Loucy (cell line): Measurements from ENCODE around the gene SPRR1A.

Experiments
- EZH2phosphoT487 ChIP-seq: fragments of 200-600 bp; IDR thresholded peaks from 2 replicates; pipeline ENCODE4 v1.6.1; 2018; ENCODE audit warnings: antibody characterized with exemption, mild to moderate bottlenecking, moderate library complexity, borderline replicate concordance
- TF ChIP-seq, protein P1 (sequence below): fragments of 200-600 bp; sonication (generic); conservative IDR thresholded peaks from 2 replicates; pipeline ENCODE4 v1.5.1; 2014; ENCODE audit warnings: mild to moderate bottlenecking, antibody characterized with exemption, low read length

DNA sequence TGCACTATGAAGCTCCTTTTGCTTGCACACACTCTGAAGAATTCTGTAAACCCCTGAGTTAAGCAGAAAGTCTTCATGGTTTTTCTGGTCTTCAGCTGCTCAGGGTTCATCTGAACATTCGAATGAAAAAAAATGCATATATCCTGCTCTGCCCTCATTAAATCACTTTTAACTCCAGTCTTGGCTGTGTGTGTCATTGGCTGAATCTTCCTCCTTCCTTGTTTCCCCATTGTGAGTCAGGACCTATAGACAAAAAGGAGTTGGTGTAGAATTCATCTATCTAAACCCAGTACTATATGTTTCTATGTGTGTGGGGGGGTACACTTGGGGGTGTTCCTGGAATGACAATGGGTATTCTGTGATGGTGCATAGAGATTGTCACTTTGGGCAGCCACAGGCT, 40.5 kb downstream of the SPRR1A start:
- TF ChIP-seq, protein P1, sequence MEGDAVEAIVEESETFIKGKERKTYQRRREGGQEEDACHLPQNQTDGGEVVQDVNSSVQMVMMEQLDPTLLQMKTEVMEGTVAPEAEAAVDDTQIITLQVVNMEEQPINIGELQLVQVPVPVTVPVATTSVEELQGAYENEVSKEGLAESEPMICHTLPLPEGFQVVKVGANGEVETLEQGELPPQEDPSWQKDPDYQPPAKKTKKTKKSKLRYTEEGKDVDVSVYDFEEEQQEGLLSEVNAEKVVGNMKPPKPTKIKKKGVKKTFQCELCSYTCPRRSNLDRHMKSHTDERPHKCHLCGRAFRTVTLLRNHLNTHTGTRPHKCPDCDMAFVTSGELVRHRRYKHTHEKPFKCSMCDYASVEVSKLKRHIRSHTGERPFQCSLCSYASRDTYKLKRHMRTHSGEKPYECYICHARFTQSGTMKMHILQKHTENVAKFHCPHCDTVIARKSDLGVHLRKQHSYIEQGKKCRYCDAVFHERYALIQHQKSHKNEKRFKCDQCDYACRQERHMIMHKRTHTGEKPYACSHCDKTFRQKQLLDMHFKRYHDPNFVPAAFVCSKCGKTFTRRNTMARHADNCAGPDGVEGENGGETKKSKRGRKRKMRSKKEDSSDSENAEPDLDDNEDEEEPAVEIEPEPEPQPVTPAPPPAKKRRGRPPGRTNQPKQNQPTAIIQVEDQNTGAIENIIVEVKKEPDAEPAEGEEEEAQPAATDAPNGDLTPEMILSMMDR = no peak
- no peak for TF ChIP-seq EZH2phosphoT487
